ENCODE results near the gene SCARB1.

The SCARB1 gene

GRCh38 chr12:124861898-124862676 is 1.6 kb downstream of the SCARB1 start:
- DNase-seq, result peak in 1 of 2 experiments; percentile 35

- peak in 1 of 2 experiments; percentile 30 for DNase-seq
Measured at GRCh38 chr12:124861492-124861891, 2.2 kb downstream of the SCARB1 start.

GRCh38 chr12:124857921-124858461 is 5.7 kb downstream of the SCARB1 start:
- DNase-seq, result no peak

- DNase-seq, result no peak
Measured at GRCh38 chr12:124856842-124857178, 6.9 kb downstream of the SCARB1 start.

- DNase-seq, result no peak
Measured at GRCh38 chr12:124856132-124856841, 7.4 kb downstream of the SCARB1 start.

GRCh38 chr12:124855275-124855957 is 8.2 kb downstream of the SCARB1 start:
- no peak for DNase-seq

GRCh38 chr12:124854637-124855184 is 9.0 kb downstream of the SCARB1 start:
- DNase-seq, result no peak

GRCh38 chr12:124853781-124854636 is 9.7 kb downstream of the SCARB1 start:
- no peak for DNase-seq

GRCh38 chr12:124852911-124853427 is 10.7 kb downstream of the SCARB1 start:
- no peak for DNase-seq

GRCh38 chr12:124852329-124852831 is 11.3 kb downstream of the SCARB1 start:
- no peak for DNase-seq

- no peak for DNase-seq
Measured at GRCh38 chr12:124851342-124851741, 12.3 kb downstream of the SCARB1 start.

GRCh38 chr12:124849382-124849781 is 14.3 kb downstream of the SCARB1 start:
- DNase-seq, result no peak

GRCh38 chr12:124848621-124849380 is 14.9 kb downstream of the SCARB1 start:
- DNase-seq, result no peak

- no peak for DNase-seq
Measured at GRCh38 chr12:124847113-124848074, 16.3 kb downstream of the SCARB1 start.

GRCh38 chr12:124844411-124845397 is 19.0 kb downstream of the SCARB1 start:
- no peak for DNase-seq

- DNase-seq, result no peak
Measured at GRCh38 chr12:124842800-124843510, 20.7 kb downstream of the SCARB1 start.

- no peak for DNase-seq
Measured at GRCh38 chr12:124842073-124842749, 21.5 kb downstream of the SCARB1 start.
